T-helper 2 cell (primary cell): ENCODE results near the gene HRH2.
"Not testable (repeated sequence)": the region's sequence is repeated elsewhere in the genome, so short reads cannot be mapped to it uniquely, and the experiment has no call there.

ENCODE experiments used
- DNase-seq, 5 experiments: peaks; one replicate each; pipeline versions ENCODE4 v3.0.0 to v3.0.0-alpha.2; 2012 to 2022

The HRH2 gene

GRCh38 chr5:175742290-175742994 lies 84.6 kb downstream of the HRH2 start:
- no peak for DNase-seq

- no peak for DNase-seq
Observed at GRCh38 chr5:175743676-175744210, 85.9 kb downstream of the HRH2 start.

DNA sequence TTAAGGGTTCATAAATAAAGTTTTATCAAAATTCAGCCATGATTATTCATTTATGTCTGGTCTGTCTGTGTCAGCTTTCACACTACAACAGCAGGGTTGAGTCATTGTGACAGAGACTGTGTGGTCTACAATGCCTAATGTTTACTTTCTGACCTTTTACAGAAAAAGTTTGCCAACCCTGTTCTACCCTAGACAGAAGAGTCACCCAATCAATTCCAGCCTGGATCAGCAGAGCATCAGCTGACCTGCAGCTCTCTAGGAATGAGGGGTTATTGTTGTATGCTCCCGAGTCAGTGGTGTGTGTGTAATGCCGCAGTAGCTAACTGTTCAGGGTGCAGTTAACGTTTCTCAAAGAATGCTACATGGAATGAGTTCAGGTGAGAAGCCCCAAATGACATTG lies 87.3 kb downstream of the HRH2 start:
- no peak for DNase-seq

DNA sequence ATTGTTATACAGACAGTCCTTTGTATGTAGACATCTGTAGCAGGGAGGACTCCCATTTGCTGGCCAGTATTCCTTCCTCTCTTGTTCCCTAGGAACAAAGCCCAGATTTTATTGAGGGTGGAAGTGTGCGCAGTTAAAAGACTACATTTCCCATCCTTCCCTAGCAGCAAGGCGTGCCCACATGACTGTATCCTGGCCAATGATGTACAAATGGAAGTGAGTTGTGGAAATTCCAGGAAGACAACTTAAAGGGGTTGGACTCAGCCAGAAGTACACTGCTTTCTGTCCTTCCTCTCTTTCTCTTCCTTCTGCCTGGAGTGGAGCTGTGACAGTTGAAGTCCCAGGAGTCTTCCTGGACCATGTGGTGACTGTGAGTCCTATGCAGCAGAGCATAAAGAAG lies 89.0 kb downstream of the HRH2 start:
- no peak for DNase-seq

DNA sequence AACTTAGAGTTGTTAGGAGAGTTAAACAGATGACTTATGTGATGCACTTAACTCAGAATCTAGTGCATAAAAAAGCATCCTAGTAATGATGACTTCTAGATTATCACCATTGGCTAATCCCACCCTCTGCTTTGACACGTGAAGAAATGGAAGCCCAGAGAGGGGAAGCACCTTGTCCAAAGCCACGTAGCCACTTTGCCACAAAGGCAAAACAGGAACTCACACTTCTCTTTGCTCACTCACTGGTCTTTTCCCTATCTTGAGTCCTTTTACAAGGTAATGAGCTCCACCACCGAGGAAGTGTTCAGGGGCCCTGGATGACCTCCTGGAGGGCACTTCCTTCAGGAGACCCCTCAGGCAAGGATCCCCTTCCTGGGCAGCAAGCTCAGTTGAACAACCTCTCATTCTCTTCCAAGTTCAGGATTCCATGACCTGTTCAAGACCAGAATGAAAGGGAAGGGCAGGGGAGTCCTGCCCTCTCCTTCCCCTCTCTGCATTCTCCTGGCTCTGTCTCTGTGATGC lies 89.7 kb downstream of the HRH2 start:
- DNase-seq: no peak

- DNase-seq: no peak
Observed at GRCh38 chr5:175748650-175749049, 90.8 kb downstream of the HRH2 start.

GRCh38 chr5:175749591-175749990 lies 91.7 kb downstream of the HRH2 start:
- no peak for DNase-seq

DNA sequence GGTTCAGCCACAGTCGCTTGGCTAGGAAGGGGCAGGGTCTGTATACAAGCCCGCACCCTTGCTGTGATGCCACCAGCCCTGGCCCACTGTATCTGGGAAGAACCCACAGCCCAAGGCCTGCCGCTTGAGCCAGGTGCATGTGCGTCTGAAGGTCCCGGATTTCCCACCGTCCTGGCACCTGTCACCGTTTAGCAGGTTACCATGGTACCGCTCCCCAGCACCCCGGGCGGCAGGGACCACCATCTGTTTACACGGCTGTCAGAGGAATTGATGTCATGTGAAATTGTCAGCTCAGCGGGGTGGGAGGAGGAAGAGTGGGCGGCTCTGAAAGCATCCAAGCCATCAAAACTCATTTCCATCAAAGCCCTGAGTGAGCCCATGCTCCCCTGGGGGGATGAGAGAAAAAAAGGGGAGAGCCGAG lies 92.7 kb downstream of the HRH2 start:
- no peak for DNase-seq

DNA sequence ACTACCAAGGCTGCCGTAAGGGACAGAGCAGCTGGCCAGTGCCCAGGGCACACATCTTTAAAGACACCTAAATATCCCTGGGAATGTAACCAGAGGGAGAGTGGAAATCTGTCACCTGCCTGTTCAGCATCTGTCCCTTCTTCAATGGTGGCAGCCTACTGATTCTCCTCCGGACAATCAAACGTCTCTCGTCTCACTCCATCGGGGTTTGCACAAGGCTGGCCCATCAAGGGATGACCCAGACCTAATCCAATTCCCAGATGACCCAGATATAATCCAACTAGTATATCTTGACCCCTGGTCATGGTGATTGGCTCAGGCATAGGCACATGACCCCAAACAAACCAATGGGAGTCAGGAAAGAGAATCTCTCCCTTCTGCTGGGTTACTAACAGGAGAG lies 93.5 kb downstream of the HRH2 start:
- DNase-seq: no peak

DNA sequence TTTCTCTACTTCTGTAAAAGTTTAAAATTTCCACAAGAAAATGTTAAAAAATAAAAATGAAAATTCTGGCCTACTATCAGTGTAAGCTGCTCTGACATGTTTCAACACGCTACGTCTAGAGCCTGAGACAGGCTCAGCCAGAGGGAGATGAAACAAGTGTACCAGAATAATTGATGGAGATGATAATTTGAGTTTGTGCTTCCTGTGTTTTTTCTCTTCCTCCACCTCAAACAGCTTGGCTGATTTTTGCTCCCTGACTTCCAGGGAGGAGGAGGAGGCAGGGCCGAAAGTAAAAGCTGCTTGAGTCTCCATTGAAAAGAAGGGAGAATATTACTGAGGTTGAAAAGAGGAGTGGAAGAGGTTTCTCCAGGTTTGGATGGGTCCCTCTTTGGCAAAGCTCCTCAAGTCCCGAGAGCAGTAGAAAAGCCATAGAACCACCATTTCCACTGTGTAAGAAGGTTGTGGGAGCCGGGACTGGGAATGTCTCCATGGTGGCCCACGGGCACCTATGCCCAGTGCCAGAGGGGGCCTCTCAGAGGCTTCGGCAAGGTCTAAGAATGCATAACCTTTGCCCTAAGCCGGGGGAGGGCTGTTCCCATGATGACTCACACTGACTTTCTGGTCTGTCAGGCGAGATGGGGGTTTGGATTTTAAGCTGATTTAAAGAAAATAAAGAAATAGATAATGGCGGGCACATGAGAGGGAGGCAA lies 95.1 kb downstream of the HRH2 start:
- DNase-seq: no peak

GRCh38 chr5:175753536-175754402 lies 95.9 kb downstream of the HRH2 start:
- DNase-seq: no peak

DNA sequence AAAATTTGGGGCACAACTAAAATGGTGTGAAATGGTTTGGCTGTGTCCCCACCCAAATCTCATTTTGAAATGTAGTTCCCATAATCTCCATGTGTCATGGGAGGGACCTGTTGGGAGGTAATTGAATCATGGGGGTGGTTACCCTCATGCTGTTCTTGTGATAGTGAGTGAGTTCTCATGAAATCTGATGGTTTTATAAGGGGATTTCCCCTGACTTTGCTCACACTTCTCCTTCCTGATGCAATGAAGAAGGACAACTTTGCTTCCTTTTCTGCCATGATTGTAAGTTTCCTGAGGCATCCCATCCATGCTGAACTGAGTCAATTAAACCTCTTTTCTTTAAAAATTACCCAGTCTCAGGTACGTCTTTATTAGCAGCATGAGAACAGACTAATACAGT lies 102.1 kb downstream of the HRH2 start:
- not testable (repeated sequence) for DNase-seq
